Vagina (tissue), 2 donors: Measurements from ENCODE around the gene HOTAIR. TPM values are rescaled to one million over a fixed set of nuclear protein-coding genes. Genes with fewer than 3 reads are reported as not detected.

Experiments
- DNase-seq, 2 donors: peaks; one replicate each; pipeline ENCODE4 v3.0.0-alpha.2; 2017; ENCODE audit errors: extremely low spot score in 2 of 2
- H3K27ac ChIP-seq: fragments of 200-600 bp; sonication (generic); one replicate; pipeline ENCODE4 v1.5.1; 2019
- H3K27me3 ChIP-seq: fragments of 200-600 bp; sonication (generic); one replicate; pipeline ENCODE4 v1.5.1; 2019
- H3K36me3 ChIP-seq, 2 donors: fragments of 200-600 bp; sonication (generic); one replicate each; pipeline ENCODE4 v1.5.1; 2017 to 2019
- H3K4me1 ChIP-seq: fragments of 200-600 bp; sonication (generic); one replicate; pipeline ENCODE4 v1.5.1; 2019
- H3K4me3 ChIP-seq, 2 donors: fragments of 200-600 bp; sonication (generic); 1 replicate in 1 of 2; 2 replicates in 1 of 2; pipeline ENCODE4 v1.5.1; 2016 to 2019
- H3K9me3 ChIP-seq: fragments of 200-600 bp; sonication (generic); one replicate; pipeline ENCODE4 v1.5.1; 2019
- POLR2A ChIP-seq, 2 donors: fragments of 450-650 bp; IDR thresholded peaks; one replicate each; pipeline ENCODE4 v1.6.1; 2017; ENCODE audit warnings: antibody characterized with exemption in 2 of 2, mild to moderate bottlenecking in 2 of 2, moderate library complexity in 2 of 2
- POLR2AphosphoS5 ChIP-seq, 2 donors: sonication (generic); formaldehyde crosslinking; IDR thresholded peaks; one replicate each; pipeline ENCODE4 v1.9.0; 2017; ENCODE audit warnings: antibody characterized with exemption in 2 of 2, mild to moderate bottlenecking in 2 of 2, low read depth in 1 of 2; ENCODE audit not compliant: insufficient read depth in 1 of 2
- intact Hi-C: fragments of 100-400 bp; cut with DNase I; formaldehyde crosslinking; loops from one replicate; pipeline ENCODE4 v1.15.1; 2023
- microRNA counts, 2 donors: library from miRNA; unstranded; fragments of <30 nt; microRNA quantifications; one replicate each; lab custom pipeline; 2016 to 2017
- microRNA-seq: library from miRNA; unstranded; fragments of <30 nt; microRNA quantifications from one replicate; pipeline ENCODE4, GENCODE V29; 2017; ENCODE audit warnings: borderline number of aligned reads, borderline replicate concordance
- small RNA-seq: library from RNA; depleted of rRNA; stranded (forward); fragments of <200 nt; gene quantifications from one replicate; pipeline ENCODE3, GENCODE V24; 2016
- total RNA-seq: library from RNA; depleted of rRNA; stranded (reverse); fragments of >200 nt; gene quantifications from one replicate; pipeline ENCODE4 v1.2.3, GENCODE V29; 2016
- TF ChIP-seq, protein P1 (sequence below), 3 experiments: fragments of 450-650 bp in 2 of 3; fragments of 200-600 bp in 1 of 3; sonication (generic) in 1 of 3; IDR thresholded peaks; one replicate each; pipeline ENCODE4 v1.5.1; 2017 to 2019; ENCODE audit warnings: antibody characterized with exemption in 3 of 3, mild to moderate bottlenecking in 2 of 3, moderate library complexity in 2 of 3

The HOTAIR gene
- total RNA-seq, 1 donor from 2014 or later, result not detected

DNA sequence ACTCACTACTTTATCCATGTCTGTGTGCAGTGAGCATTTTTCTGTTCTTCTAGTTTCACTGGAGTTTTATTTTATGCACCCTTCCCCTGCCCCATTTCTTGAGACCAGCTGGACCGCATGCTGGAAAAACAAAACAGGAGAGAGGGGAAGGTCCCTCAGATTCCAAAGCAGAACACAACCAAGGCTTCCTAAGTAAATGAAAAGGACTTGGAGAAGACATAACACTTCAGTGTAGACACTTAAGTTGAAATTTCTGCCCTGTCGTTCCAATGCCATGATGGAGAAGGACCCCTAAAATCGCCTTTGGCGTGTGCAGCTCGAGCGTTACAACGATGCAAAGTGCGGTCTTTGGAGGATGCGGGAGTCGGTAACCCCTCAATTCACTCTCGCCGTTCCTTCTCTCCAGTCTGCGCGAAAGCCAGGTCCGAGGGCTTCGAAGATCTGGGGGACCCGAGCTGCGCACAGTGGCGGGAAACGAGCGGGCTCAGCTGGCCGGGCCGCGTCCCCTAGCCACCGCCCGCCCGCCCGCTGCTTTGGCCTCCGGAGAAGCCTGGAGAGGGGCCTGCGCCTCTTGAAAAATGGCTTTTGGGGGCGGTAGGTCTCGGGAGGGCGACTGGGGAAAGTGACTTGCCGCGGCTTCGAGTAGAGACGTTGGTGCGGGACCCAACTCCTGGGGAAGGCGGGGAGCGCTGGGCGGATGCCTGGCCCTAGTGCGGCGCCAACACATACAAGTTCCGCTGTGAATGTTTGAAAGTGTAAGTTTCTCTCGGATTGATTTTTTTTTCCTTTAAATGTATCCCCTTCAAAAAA, 47.3 kb downstream of the HOTAIR start:
- H3K36me3 ChIP-seq, result no peaks in the 10 kb centered on the region
- no peak overlapping the region for H3K27ac ChIP-seq
- H3K4me3 ChIP-seq, result no peak overlapping the region
- intact Hi-C loops, result no loop called here
- H3K27me3 ChIP-seq, result peaks cover 8% of the 10 kb centered on the region
- no peaks in the 10 kb centered on the region for H3K4me1 ChIP-seq
- DNase-seq, result no peak
- TF ChIP-seq POLR2A (IDR thresholded peaks at IDR 0.05) (no peak), POLR2AphosphoS5 (IDR thresholded peaks at IDR 0.05; ENCODE audit: insufficient read depth in 1 of 2, low read depth in 1 of 2) (no peak)
- TF ChIP-seq, protein P1, sequence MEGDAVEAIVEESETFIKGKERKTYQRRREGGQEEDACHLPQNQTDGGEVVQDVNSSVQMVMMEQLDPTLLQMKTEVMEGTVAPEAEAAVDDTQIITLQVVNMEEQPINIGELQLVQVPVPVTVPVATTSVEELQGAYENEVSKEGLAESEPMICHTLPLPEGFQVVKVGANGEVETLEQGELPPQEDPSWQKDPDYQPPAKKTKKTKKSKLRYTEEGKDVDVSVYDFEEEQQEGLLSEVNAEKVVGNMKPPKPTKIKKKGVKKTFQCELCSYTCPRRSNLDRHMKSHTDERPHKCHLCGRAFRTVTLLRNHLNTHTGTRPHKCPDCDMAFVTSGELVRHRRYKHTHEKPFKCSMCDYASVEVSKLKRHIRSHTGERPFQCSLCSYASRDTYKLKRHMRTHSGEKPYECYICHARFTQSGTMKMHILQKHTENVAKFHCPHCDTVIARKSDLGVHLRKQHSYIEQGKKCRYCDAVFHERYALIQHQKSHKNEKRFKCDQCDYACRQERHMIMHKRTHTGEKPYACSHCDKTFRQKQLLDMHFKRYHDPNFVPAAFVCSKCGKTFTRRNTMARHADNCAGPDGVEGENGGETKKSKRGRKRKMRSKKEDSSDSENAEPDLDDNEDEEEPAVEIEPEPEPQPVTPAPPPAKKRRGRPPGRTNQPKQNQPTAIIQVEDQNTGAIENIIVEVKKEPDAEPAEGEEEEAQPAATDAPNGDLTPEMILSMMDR (IDR thresholded peaks at IDR 0.05), result no peak
- H3K9me3 ChIP-seq, result no peaks in the 10 kb centered on the region

DNA sequence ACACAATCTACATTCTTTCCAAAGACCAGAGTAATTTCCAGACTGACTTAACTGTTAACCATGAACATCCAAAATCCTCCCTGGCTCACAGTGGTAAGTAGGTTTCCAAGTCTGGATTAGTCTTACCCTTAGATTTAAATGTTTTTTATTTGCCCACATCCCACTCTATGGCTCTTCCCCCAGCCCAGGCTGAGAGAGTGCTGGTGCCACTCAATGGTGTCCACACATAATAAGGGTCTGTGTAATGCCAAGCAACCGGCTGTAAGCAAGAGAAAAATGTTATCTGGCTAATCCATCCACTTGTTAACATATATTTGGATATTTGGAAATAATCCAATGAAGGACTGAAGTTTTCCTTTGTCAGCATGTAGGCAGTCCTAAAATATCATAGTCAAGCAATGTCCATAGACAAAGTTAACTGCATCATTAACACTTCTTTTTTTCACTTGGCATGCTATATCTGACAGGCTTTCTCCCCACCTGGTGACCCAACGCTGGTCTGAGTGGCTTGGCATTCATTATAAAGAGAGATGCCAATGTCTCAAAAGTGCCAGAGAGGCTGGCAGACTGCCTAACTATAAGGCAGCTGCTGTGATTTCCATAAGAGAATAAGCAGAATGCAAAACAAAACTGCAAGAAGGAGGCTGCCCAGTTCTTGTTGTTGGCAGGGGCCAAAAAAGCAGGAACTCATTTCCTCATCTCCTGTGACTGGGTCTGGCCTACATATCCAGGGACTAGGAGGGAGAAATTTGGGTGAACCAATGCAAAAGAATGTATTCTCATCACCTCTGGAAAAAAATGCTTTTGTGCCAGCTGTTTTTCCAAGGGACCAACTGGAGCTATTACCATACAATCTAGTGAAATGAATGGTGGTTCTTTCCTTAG, 50.0 kb downstream of the HOTAIR start:
- H3K27me3 ChIP-seq, result peaks cover 8% of the 10 kb centered on the region
- no peak for DNase-seq
- TF ChIP-seq POLR2AphosphoS5 (IDR thresholded peaks at IDR 0.05; ENCODE audit: insufficient read depth in 1 of 2, low read depth in 1 of 2), result no peak
- H3K9me3 ChIP-seq, result no peaks in the 10 kb centered on the region
- intact Hi-C loops, result no loop called here
- H3K36me3 ChIP-seq, result no peaks in the 10 kb centered on the region
- no peaks in the 10 kb centered on the region for H3K4me1 ChIP-seq
- no peak overlapping the region for H3K4me3 ChIP-seq
- no peak overlapping the region for H3K27ac ChIP-seq

DNA sequence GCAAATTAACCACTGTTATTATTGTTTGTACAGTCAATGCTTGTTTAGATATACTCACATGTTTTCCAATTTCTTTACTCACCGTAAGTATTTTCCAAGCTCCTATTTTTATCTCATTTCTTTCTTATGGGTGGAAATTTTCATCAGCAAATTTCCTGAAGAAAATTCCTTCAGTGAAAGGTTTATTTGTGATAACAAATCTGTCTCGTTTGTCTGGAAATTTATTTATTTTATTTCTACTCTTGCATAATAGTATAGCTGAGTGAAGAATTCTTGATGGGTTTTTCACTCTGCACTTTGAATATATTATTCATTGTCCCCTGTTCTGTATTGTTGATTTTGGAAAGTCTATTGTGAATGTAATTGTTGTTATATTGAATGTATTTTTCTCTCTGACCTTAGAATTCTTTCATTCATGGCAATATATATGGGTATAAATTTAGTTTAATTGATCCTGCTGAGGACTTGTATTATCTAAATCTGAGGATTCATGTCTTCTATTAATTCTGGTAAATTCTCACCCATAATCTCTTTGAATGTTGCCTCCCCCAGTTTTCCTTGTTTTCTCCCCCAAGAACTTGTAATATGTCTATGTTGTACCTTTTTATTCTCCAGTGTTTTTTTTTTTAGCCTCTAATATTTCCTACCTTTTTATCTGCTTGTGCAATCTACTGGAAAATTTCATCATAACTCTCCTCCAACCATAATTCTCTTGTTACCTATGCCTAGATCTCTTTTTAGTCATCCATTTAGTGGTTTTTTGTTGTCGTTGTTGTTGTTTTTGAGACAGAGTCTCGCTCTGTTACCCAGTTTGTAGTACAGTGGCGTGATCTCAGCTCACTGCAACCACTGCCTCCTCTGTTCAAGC, 57.7 kb downstream of the HOTAIR start:
- no peak for DNase-seq
- TF ChIP-seq POLR2A (IDR thresholded peaks at IDR 0.05) (no peak), POLR2AphosphoS5 (IDR thresholded peaks at IDR 0.05; ENCODE audit: insufficient read depth in 1 of 2, low read depth in 1 of 2) (no peak)
- TF ChIP-seq, protein P1 (IDR thresholded peaks at IDR 0.05), result no peak
- Histone ChIP-seq H3K36me3 (no peaks in the 10 kb centered on the region), H3K27me3 (no peaks in the 10 kb centered on the region), H3K27ac (no peak overlapping the region), H3K9me3 (no peaks in the 10 kb centered on the region), H3K4me3 (no peak overlapping the region), H3K4me1 (no peaks in the 10 kb centered on the region)
- intact Hi-C loops, result no loop called here

MicroRNA genes within 50 kb of the gene (microRNA counts, 767-probe panel; counts per million panel counts)
- 3,000 to 3,241 counts per million in 2 donors for microRNA hsa-miR-196a-5p (lab: Ali Mortazavi, UCI)

Small RNA genes lying within 50 kb of the gene (microRNA-seq; reads per million reads assigned to microRNA genes)
- 337 reads per million, percentile 66 among the genes with 10 or more reads in this experiment for gene MIR196A2

Small RNA genes lying within 50 kb of the gene (small RNA-seq; reads per million reads assigned to genes)
- not detected for gene AC012531.3
- gene AC012531.4, result not detected
- 5.0 reads per million, percentile 87 among the genes with 10 or more reads in this experiment for gene MIR196A2
- not detected for gene RF01905
- gene RF01906, result not detected

Other genes starting within 250 kb of the HOTAIR start
- 131 TPM for gene CALCOCO1, start 247.5 kb downstream of the HOTAIR start, total RNA-seq
- not detected for gene CISTR, start 223.0 kb downstream of the HOTAIR start, total RNA-seq
- gene HOXC13, start 36.1 kb downstream of the HOTAIR start, total RNA-seq, result not detected
- not detected for gene HOXC12, start 20.1 kb downstream of the HOTAIR start, total RNA-seq
- not detected for gene HOXC11, start 1.8 kb downstream of the HOTAIR start, total RNA-seq
- not detected for gene HOXC10, start 10.2 kb upstream of the HOTAIR start, total RNA-seq
- not detected for gene HOXC9, start 25.2 kb upstream of the HOTAIR start, total RNA-seq
- not detected for gene HOXC8, start 34.0 kb upstream of the HOTAIR start, total RNA-seq
- not detected for gene HOXC6, start 53.5 kb upstream of the HOTAIR start, total RNA-seq
- gene HOXC5, start 58.1 kb upstream of the HOTAIR start, total RNA-seq, result not detected
- gene HOXC4, start 78.9 kb upstream of the HOTAIR start, total RNA-seq, result 1.2 TPM
- gene SMUG1, start 214.0 kb upstream of the HOTAIR start, total RNA-seq, result 16.5 TPM